Measurements from ENCODE around the gene DOHH.

DOHH gene

DNA sequence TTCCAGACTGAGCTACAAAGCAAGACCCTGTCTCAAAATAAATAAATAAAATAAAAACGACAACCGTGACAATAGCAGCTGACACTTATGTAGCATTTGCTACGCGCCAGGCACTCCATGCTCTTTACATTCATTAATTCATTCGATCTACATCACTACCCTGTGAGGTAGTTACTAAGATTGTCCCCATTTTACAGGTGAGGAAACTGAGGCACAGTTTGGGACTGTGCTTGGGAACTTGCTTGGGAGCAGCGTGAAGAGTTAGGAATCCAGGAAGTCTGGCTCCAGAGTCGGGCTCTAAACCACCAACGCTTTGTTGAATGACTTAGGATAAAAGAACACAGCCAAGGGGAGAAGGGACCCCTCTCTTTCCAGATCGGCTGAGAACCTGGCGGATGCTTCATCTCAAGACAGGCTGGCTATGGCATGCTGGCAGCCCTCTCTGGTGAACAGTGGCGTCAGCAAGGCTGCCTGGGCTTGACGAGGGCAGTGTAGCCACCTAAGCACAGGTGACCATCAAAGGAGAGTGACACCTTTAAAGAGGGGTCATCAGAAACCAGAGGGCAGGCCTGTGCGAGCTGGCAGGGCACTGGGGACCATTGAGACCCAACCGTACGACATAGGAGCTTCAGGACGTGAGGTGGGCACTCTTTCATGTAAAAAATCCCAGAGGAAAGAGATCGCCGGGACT is 591 bp downstream of the DOHH start:
- CTCF ChIA-PET, result interaction anchor here (0.7 to 2.4 kb wide), 6 partner anchors 13 to 195 kb away, joined by 3 to 12 read pairs (median 4); no protein-coding TSS in a partner anchor
- Histone ChIP-seq H3K4me3 (ENCODE audit: low read depth, low read length) (peak overlapping the region; percentile 91), H3K9me3 (ENCODE audit: control insufficient read depth, insufficient read depth, low read depth, low read length) (no peaks in the 10 kb centered on the region), H3K36me3 (ENCODE audit: control insufficient read depth in 2 of 2, insufficient read depth in 1 of 2, low read length in 2 of 2) (peaks cover 7 to 24% of the 10 kb centered on the region in 2 experiments; a peak in 2 of 3 replicates), H3K27ac (ENCODE audit: extremely low read depth, low read depth, low read length) (peak overlapping the region; percentile 84), H3K4me1 (ENCODE audit: control insufficient read depth, insufficient read depth, low read length) (peaks cover 2% of the 10 kb centered on the region)
- POLR2A ChIA-PET, result interaction anchor here (1.0 to 1.6 kb wide), 4 partner anchors 21 to 224 kb away, joined by 3 to 7 read pairs (median 5); no protein-coding TSS in a partner anchor
- TF ChIP-seq ZNF335 (tag by site-specific recombination; conservative IDR thresholded peaks at IDR 0.05) (peak; percentile 91), ZNF707 (tag by site-specific recombination; IDR thresholded peaks at IDR 0.05) (no peak)

DNA sequence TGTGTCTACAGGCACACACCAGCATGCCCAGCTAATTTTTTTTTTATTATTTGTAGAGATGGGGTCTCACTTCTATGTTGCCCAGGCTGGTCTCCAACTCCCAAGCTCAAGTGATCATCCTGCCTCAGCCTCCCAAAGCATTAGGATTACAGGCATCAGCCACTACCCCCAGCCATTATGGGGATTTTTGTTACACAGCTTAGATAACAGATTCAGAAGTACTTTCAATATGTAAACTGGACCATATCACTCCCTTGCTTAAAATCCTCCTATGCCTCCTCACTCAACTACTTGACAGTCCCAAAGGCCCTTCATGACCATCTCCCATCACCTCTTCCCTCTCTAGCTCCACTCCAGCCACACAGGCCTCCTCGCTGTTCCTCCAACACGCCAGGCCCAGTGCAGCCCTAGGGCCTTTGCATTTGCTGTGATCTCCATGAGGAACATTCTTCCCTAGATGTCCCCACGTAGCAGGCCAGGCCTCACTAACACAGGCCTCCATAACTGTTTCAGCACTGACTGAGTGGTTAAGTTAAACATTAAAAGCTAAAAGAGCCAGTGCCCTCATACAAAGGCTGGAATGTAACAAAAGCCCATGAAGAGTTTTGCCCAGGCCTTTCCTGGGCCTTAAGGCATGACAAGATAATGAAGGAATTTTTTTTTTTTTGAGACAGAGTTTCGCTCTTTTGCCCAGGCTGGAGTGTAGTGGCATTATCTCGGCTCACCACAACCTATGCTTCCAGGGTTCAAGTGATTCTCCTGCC is 2.5 kb downstream of the DOHH start:
- ChIA-PET POLR2A (no interaction called here), CTCF (interaction anchor here (0.6 to 2.4 kb wide), 2 partner anchors 13 to 25 kb away, joined by 6 to 12 read pairs; no protein-coding TSS in a partner anchor)
- Histone ChIP-seq H3K27ac (ENCODE audit: extremely low read depth, low read depth, low read length) (no peak overlapping the region), H3K36me3 (ENCODE audit: control insufficient read depth in 2 of 2, insufficient read depth in 1 of 2, low read length in 2 of 2) (peaks cover 7 to 39% of the 10 kb centered on the region in 2 experiments; a peak in 2 of 3 replicates), H3K4me3 (ENCODE audit: low read depth, low read length) (no peak overlapping the region), H3K4me1 (ENCODE audit: control insufficient read depth, insufficient read depth, low read length) (peaks cover 2% of the 10 kb centered on the region), H3K9me3 (ENCODE audit: control insufficient read depth, insufficient read depth, low read depth, low read length) (no peaks in the 10 kb centered on the region)
- no peak for TF ChIP-seq ZNF777 (tag by site-specific recombination; IDR thresholded peaks at IDR 0.05; ENCODE audit: borderline replicate concordance)
- TF ChIP-seq ZNF138 (tag by site-specific recombination; IDR thresholded peaks at IDR 0.05; ENCODE audit: borderline replicate concordance), result no peak
- no peak for TF ChIP-seq SCRT2 (tag by site-specific recombination; IDR thresholded peaks at IDR 0.05)
- TF ChIP-seq, protein P1, sequence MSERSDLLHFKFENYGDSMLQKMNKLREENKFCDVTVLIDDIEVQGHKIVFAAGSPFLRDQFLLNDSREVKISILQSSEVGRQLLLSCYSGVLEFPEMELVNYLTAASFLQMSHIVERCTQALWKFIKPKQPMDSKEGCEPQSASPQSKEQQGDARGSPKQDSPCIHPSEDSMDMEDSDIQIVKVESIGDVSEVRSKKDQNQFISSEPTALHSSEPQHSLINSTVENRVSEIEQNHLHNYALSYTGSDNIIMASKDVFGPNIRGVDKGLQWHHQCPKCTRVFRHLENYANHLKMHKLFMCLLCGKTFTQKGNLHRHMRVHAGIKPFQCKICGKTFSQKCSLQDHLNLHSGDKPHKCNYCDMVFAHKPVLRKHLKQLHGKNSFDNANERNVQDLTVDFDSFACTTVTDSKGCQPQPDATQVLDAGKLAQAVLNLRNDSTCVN (tag by site-specific recombination; optimal IDR thresholded peaks at IDR 0.05), result no peak
- TF ChIP-seq, protein P2, sequence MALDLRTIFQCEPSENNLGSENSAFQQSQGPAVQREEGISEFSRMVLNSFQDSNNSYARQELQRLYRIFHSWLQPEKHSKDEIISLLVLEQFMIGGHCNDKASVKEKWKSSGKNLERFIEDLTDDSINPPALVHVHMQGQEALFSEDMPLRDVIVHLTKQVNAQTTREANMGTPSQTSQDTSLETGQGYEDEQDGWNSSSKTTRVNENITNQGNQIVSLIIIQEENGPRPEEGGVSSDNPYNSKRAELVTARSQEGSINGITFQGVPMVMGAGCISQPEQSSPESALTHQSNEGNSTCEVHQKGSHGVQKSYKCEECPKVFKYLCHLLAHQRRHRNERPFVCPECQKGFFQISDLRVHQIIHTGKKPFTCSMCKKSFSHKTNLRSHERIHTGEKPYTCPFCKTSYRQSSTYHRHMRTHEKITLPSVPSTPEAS (tag by site-specific recombination; IDR thresholded peaks at IDR 0.05), result no peak
- no peak for TF ChIP-seq ZNF37A (tag by site-specific recombination; IDR thresholded peaks at IDR 0.05)
- TF ChIP-seq ZNF549 (tag by site-specific recombination; IDR thresholded peaks at IDR 0.05), result no peak
- TF ChIP-seq ZNF266 (tag by site-specific recombination; IDR thresholded peaks at IDR 0.05; ENCODE audit: low read depth), result no peak
- TF ChIP-seq RBAK (tag by site-specific recombination; IDR thresholded peaks at IDR 0.05), result peak; percentile 69; the same call in 1 of the 2 replicates

DNA sequence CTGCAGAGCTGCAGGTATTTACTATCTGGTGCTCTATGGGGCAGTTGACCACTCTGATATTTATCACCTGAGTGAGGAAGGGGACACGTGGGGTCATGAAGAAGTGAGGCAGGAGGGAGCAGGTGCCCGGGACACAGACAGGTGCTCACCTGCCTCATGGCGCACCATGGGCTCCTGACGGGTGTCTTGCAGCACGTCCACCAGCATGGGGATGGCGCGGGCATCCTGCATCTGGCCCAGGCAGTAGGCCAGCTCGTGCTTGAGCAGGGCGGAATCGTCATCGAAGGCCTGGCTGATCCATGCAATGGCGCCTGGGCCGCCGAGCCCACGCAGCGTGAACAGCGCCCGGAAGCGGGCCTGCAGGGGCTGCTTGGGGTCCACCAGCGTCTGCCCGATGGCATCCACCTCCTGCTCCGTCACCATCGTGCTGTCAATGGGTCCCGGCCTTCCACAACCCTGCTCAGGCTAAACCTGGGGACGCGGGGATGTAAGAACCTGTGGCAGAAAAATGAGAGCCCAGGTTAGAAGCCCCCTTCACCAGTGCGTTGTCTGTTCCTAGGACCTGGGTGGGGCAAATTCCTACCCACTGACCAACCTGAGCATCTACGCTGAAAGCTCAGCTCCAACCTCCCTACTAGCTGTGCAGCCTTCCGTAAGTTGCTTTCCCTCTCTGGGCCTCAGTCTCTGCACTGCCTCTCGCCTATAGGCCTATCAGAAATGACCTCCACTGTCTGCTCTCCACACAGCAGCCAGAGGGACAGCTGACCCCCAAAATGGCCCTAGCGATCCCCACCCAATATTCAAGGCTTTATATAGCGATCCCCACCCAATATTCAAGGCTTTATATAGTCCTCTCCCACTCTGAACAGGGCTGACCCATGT is 3.8 kb downstream of the DOHH start:
- H3K4me1 ChIP-seq (ENCODE audit: control insufficient read depth, insufficient read depth, low read length), result peaks cover 2% of the 10 kb centered on the region
- no peak for TF ChIP-seq ZBTB17 (tag by site-specific recombination; IDR thresholded peaks at IDR 0.05)
- TF ChIP-seq ZNF10 (tag by site-specific recombination; IDR thresholded peaks at IDR 0.05), result no peak
- TF ChIP-seq, protein P3, sequence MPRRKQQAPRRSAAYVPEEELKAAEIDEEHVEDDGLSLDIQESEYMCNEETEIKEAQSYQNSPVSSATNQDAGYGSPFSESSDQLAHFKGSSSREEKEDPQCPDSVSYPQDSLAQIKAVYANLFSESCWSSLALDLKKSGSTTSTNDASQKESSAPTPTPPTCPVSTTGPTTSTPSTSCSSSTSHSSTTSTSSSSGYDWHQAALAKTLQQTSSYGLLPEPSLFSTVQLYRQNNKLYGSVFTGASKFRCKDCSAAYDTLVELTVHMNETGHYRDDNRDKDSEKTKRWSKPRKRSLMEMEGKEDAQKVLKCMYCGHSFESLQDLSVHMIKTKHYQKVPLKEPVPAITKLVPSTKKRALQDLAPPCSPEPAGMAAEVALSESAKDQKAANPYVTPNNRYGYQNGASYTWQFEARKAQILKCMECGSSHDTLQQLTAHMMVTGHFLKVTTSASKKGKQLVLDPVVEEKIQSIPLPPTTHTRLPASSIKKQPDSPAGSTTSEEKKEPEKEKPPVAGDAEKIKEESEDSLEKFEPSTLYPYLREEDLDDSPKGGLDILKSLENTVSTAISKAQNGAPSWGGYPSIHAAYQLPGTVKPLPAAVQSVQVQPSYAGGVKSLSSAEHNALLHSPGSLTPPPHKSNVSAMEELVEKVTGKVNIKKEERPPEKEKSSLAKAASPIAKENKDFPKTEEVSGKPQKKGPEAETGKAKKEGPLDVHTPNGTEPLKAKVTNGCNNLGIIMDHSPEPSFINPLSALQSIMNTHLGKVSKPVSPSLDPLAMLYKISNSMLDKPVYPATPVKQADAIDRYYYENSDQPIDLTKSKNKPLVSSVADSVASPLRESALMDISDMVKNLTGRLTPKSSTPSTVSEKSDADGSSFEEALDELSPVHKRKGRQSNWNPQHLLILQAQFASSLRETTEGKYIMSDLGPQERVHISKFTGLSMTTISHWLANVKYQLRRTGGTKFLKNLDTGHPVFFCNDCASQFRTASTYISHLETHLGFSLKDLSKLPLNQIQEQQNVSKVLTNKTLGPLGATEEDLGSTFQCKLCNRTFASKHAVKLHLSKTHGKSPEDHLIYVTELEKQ (tag by site-specific recombination; IDR thresholded peaks at IDR 0.05; ENCODE audit: borderline replicate concordance), result no peak
- no peak for TF ChIP-seq ZNF544 (tag by site-specific recombination; IDR thresholded peaks at IDR 0.05)
- TF ChIP-seq ZNF19 (tag by site-specific recombination; IDR thresholded peaks at IDR 0.05; ENCODE audit: low read depth), result no peak
- peak; percentile 51; the same call in 1 of the 2 replicates for TF ChIP-seq ZNF768 (tag by site-specific recombination; IDR thresholded peaks at IDR 0.05)
- no peak for TF ChIP-seq ZNF157 (tag by site-specific recombination; IDR thresholded peaks at IDR 0.05)
- POLR2A ChIA-PET, result no interaction called here

More for the DNA sequence above, 3.8 kb downstream of the DOHH start:
- Histone ChIP-seq H3K9me3 (ENCODE audit: control insufficient read depth, insufficient read depth, low read depth, low read length) (no peaks in the 10 kb centered on the region), H3K36me3 (ENCODE audit: control insufficient read depth in 2 of 2, insufficient read depth in 1 of 2, low read length in 2 of 2) (peaks cover 7 to 52% of the 10 kb centered on the region in 2 experiments; a peak in 2 of 3 replicates), H3K4me3 (ENCODE audit: low read depth, low read length) (no peak overlapping the region), H3K27ac (ENCODE audit: extremely low read depth, low read depth, low read length) (no peak overlapping the region)
- CTCF ChIA-PET, result no interaction called here

Data from HEK293 (cell line).